Peyer's patch (tissue), 4 donors: ENCODE measurements around the gene MISP.

Experiments
- POLR2A ChIP-seq, 2 donors: fragments of 450-650 bp; IDR thresholded peaks; one replicate each; pipeline ENCODE4 v1.5.1; 2017; ENCODE audit warnings: antibody characterized with exemption in 2 of 2, mild to moderate bottlenecking in 2 of 2, moderate library complexity in 2 of 2
- TF ChIP-seq, protein P1 (sequence below), 6 experiments: fragments of 450-650 bp in 4 of 6; fragments of 200-600 bp in 2 of 6; sonication (generic) in 1 of 6; IDR thresholded peaks; one replicate each; pipeline ENCODE4 v1.5.1; 2017 to 2019; ENCODE audit warnings: antibody characterized with exemption in 6 of 6, mild to moderate bottlenecking in 3 of 6, moderate library complexity in 1 of 6

DNA sequence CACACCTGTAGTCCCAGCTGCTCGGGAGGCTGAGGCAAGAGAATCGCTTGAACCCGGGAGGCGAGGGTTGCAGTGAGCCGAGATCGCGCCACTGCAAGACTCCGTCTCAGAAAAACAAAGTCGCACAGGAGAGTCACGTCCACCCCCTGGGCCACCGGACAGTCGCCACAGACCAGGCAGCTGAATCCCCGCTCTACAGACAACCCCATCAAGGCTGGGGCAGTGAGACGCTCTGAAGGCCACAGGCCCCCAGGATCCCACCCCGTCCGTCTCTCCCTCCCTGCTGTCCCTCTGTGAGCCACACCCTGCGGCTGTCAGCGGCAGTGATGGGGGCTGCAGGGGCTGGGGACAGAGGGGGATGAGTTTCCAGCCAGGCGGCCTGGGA, 30.9 kb downstream of the MISP start:
- TF ChIP-seq, protein P1, sequence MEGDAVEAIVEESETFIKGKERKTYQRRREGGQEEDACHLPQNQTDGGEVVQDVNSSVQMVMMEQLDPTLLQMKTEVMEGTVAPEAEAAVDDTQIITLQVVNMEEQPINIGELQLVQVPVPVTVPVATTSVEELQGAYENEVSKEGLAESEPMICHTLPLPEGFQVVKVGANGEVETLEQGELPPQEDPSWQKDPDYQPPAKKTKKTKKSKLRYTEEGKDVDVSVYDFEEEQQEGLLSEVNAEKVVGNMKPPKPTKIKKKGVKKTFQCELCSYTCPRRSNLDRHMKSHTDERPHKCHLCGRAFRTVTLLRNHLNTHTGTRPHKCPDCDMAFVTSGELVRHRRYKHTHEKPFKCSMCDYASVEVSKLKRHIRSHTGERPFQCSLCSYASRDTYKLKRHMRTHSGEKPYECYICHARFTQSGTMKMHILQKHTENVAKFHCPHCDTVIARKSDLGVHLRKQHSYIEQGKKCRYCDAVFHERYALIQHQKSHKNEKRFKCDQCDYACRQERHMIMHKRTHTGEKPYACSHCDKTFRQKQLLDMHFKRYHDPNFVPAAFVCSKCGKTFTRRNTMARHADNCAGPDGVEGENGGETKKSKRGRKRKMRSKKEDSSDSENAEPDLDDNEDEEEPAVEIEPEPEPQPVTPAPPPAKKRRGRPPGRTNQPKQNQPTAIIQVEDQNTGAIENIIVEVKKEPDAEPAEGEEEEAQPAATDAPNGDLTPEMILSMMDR (IDR thresholded peaks at IDR 0.05): no peak
- no peak for TF ChIP-seq POLR2A (IDR thresholded peaks at IDR 0.05)
